HG02870 (cell line): ENCODE results near the gene ARHGAP22.

Experiments
- ATAC-seq: cut with Tn5 transposase; IDR thresholded peaks from one replicate; pipeline ENCODE4 v1.9.1; 2021; ENCODE audit warnings: mild to moderate bottlenecking, moderate library complexity; ENCODE audit not compliant: unreplicated experiment

ARHGAP22 gene

GRCh38 chr10:48455392-48456151, 149.3 kb downstream of the ARHGAP22 start:
- ATAC-seq, result no peak

GRCh38 chr10:48455055-48455391, 149.8 kb downstream of the ARHGAP22 start:
- ATAC-seq, result no peak

- ATAC-seq, result no peak
These were observed 150.4 kb downstream of the ARHGAP22 start for GRCh38 chr10:48454302-48455054.

- no peak for ATAC-seq
These were observed 151.2 kb downstream of the ARHGAP22 start for GRCh38 chr10:48453451-48454301.

- no peak for ATAC-seq
These were observed 151.9 kb downstream of the ARHGAP22 start for GRCh38 chr10:48452879-48453412.

- no peak for ATAC-seq
These were observed 152.6 kb downstream of the ARHGAP22 start for GRCh38 chr10:48451969-48452878.

GRCh38 chr10:48450741-48451466, 154.0 kb downstream of the ARHGAP22 start:
- no peak for ATAC-seq

- no peak for ATAC-seq
These were observed 154.6 kb downstream of the ARHGAP22 start for GRCh38 chr10:48450233-48450740.

GRCh38 chr10:48449501-48450232, 155.2 kb downstream of the ARHGAP22 start:
- ATAC-seq, result no peak

GRCh38 chr10:48448796-48449195, 156.1 kb downstream of the ARHGAP22 start:
- ATAC-seq, result no peak

- no peak for ATAC-seq
These were observed 157.3 kb downstream of the ARHGAP22 start for GRCh38 chr10:48447356-48448215.

- ATAC-seq, result no peak
These were observed 158.1 kb downstream of the ARHGAP22 start for GRCh38 chr10:48446785-48447184.

- no peak for ATAC-seq
These were observed 158.9 kb downstream of the ARHGAP22 start for GRCh38 chr10:48445932-48446331.

- ATAC-seq, result no peak
These were observed 159.7 kb downstream of the ARHGAP22 start for GRCh38 chr10:48444861-48445841.

- no peak for ATAC-seq
These were observed 160.6 kb downstream of the ARHGAP22 start for GRCh38 chr10:48444266-48444665.

- no peak for ATAC-seq
These were observed 162.1 kb downstream of the ARHGAP22 start for GRCh38 chr10:48442809-48443177.
